Naive B cell (primary cell): ENCODE results near the gene BSPRY. TPM values are rescaled to one million over a fixed set of nuclear protein-coding genes. Genes with fewer than 3 reads are reported as not detected.
"Not testable (repeated sequence)": the region's sequence is repeated elsewhere in the genome, so short reads cannot be mapped to it uniquely, and the experiment has no call there.

Experiments
- ATAC-seq, 2 donors: fragments of 150-1000 bp; cut with Tn5 transposase; 2 replicates each; pipeline ENCODE4 v1.10.0; 2021; ENCODE audit warnings: low read depth in 2 of 2, mild to moderate bottlenecking in 2 of 2, moderate library complexity in 2 of 2
- DNase-seq: peaks from one replicate; pipeline ENCODE4 v3.0.0; 2022
- H3K27ac Mint-ChIP-seq, 6 donors: one replicate each; pipeline ENCODE4 v1.8.0; 2020 to 2022; ENCODE audit warnings: mild to moderate bottlenecking in 6 of 6, mixed read lengths in 6 of 6, moderate library complexity in 5 of 6, inconsistent platforms in 2 of 6
- H3K27me3 Mint-ChIP-seq, 3 donors: one replicate each; pipeline ENCODE4 v1.8.0; 2021 to 2022; ENCODE audit warnings: mixed read lengths in 3 of 3, mild to moderate bottlenecking in 1 of 3
- H3K36me3 Mint-ChIP-seq, 2 donors: one replicate each; pipeline ENCODE4 v1.8.0; 2020 to 2022; ENCODE audit warnings: mixed read lengths in 2 of 2, inconsistent platforms in 1 of 2, mild to moderate bottlenecking in 1 of 2
- H3K4me1 Mint-ChIP-seq, 3 donors: one replicate each; pipeline ENCODE4 v1.8.0; 2020 to 2022; ENCODE audit warnings: mixed read lengths in 3 of 3, inconsistent platforms in 1 of 3, mild to moderate bottlenecking in 1 of 3, moderate library complexity in 1 of 3
- H3K4me3 Mint-ChIP-seq, 8 donors: one replicate each; pipeline ENCODE4 v1.8.0; 2020 to 2022; ENCODE audit warnings: mild to moderate bottlenecking in 8 of 8, mixed read lengths in 8 of 8, moderate library complexity in 8 of 8, inconsistent platforms in 2 of 8
- H3K9me3 Mint-ChIP-seq, 7 donors: one replicate each; pipeline ENCODE4 v1.8.0; 2020 to 2022; ENCODE audit warnings: mixed read lengths in 7 of 7, mild to moderate bottlenecking in 5 of 7, inconsistent platforms in 2 of 7, moderate library complexity in 1 of 7
- polyA plus RNA-seq, 6 donors: library from polyadenylated mRNA; unstranded; fragments of 300-500 nt; fragmentation: Illumina TruSeq; gene quantifications; one replicate each; pipeline ENCODE4 v1.2.3, GENCODE V29; 2021; ENCODE audit warnings: low read depth in 6 of 6

The BSPRY gene
- polyA plus RNA-seq, 6 donors from 2014 or later: 0.16 to 1.9 (median 1.2) TPM

DNA sequence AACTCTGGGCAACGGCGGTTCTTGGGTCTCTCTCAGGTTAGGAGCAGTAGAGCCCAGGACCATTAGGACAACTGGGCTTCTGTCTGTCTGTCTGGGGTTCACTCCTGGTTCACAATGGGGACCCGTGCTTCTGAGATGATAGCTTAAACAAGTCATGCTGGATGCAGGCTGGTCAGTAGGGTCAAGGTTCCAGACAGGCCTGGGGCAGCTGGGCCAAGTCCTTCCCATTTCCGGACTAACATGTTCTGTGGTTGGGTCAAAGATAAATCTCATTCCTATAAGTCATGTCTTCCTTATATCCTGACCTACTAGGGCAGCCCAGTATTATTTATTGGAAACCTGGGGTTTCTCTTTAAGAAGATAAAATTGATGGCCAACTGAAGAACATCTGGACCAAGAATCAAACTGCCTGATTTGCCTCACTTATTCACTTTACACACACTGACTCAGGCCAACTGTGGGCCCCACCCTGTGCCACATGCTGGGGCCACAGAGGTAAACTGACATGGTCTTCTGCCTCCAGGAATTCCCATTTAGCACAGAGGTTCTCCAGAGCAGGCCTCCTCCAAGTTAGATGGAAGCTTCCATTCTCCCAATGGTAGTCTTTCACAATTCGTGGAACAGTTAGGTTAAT is 19.1 kb downstream of the BSPRY start:
- Mint-ChIP-seq H3K27ac (no peak overlapping the region), H3K9me3 (no peaks in the 10 kb centered on the region), H3K4me3 (no peak overlapping the region), H3K36me3 (no peaks in the 10 kb centered on the region), H3K27me3 (no peaks in the 10 kb centered on the region), H3K4me1 (peaks cover 0 to 6% (median 1%) of the 10 kb centered on the region in 3 donors)
- no peak for DNase-seq
- ATAC-seq: no peak

DNA sequence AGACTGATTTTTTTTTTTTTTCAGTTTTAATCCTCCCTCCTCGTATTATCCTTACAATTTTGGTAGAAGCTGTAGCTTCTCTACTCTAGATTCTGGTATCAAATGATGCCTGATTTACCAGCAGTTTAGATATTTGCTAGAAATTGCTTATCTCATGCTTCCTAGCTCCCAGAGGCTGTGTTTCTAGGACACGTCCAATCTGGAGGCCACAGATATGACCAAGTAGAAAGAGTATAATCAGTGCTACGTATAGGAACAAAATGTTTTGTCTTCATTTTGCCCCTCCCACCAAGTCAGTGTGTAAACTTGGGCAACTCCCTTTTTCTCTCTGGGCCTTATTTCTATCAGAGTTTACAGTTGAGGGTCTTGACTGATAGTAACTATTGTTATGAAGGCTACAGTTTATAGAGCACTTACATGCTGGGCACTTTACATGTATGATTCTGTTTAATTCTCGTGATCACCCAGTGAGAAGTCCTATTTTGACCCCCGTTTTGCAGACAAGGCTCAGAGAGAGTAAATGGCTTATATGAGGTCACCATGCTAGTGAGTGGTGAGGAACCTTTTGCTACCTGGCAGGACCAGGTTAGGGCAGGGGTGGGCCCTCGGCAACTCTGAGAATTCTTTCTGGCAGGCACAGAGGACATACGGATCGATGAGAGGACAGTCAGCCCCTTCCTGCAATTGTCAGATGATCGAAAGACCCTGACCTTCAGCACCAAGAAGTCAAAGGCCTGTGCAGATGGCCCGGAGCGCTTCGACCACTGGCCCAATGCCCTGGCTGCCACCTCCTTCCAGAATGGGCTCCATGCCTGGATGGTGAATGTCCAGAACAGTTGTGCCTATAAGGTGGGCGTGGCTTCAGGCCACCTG is 19.9 kb downstream of the BSPRY start:
- no peaks in the 10 kb centered on the region for H3K27me3 Mint-ChIP-seq
- H3K27ac Mint-ChIP-seq: no peak overlapping the region
- no peak overlapping the region for H3K4me3 Mint-ChIP-seq
- DNase-seq (no peak), ATAC-seq (no peak)
- no peaks in the 10 kb centered on the region for H3K36me3 Mint-ChIP-seq
- no peaks in the 10 kb centered on the region for H3K9me3 Mint-ChIP-seq
- peaks cover 0 to 6% (median 1%) of the 10 kb centered on the region in 3 donors for H3K4me1 Mint-ChIP-seq

DNA sequence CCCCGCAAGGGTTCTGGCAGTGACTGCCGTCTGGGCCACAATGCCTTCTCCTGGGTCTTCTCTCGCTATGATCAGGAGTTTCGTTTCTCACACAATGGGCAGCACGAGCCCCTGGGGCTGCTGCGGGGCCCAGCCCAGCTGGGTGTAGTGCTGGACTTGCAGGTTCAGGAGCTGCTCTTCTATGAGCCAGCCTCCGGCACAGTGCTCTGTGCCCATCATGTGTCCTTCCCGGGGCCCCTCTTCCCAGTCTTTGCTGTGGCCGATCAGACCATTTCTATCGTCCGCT is 20.5 kb downstream of the BSPRY start:
- Mint-ChIP-seq H3K9me3 (no peaks in the 10 kb centered on the region), H3K27me3 (no peaks in the 10 kb centered on the region), H3K27ac (no peak overlapping the region), H3K4me1 (peaks cover under 1 to 7% (median 5%) of the 10 kb centered on the region in 3 donors), H3K36me3 (no peaks in the 10 kb centered on the region), H3K4me3 (no peak overlapping the region)
- no peak for ATAC-seq
- DNase-seq: no peak

DNA sequence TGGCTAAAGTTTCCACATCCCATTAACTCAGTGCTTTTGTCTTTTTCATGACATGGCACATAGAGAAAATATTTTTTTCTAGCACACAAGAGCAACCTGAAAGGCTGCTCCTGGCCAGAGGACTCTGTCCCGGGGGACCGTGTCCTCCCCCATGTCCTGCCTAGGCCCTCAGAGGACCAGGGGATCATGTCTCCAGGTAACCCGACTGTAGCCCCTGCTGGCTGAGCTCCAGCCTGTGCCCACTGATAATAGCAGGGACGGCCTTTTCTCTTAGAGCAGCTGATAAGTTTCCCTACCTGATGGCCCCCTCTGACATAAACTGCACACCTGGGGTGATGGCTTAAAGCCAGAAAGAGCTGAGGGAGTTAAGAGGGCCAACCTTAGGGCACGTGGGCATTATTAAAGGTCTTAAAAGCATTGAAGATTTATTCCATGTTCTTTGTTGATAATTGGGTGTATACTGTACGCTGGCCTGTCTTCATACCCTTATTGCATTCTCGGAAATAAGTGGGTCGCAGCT is 21.5 kb downstream of the BSPRY start:
- Mint-ChIP-seq H3K4me1 (peaks cover 9 to 18% (median 16%) of the 10 kb centered on the region in 3 donors), H3K27me3 (no peaks in the 10 kb centered on the region), H3K36me3 (no peaks in the 10 kb centered on the region), H3K9me3 (no peaks in the 10 kb centered on the region), H3K27ac (no peak overlapping the region), H3K4me3 (no peak overlapping the region)
- DNase-seq (no peak), ATAC-seq (no peak)

DNA sequence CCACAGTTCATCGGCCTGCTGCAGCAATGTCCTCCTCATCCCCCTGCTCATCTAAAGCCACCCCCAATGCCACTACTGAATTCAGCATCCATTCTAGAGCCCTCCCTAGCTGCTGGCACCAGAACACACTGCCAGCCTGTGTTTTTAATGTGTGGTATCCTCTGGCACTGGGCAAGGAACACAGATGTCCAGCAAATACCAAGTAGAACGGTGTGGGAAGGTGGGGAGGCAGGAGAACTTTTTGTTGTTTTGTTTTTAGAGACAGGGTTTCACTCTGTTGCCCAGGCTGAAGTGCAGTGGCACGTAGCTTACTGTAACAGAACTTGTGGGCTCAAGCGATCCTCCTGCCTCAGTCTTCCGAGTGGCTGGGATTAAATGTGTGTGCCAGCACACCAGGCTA is 22.7 kb downstream of the BSPRY start:
- Mint-ChIP-seq H3K27me3 (no peaks in the 10 kb centered on the region), H3K4me3 (peak overlapping the region in 2 of 8 donors; percentile 16 to 18), H3K4me1 (peaks cover 12 to 22% (median 18%) of the 10 kb centered on the region in 3 donors), H3K27ac (peak overlapping the region in 1 of 6 donors; percentile 40), H3K36me3 (no peaks in the 10 kb centered on the region), H3K9me3 (no peaks in the 10 kb centered on the region)
- ATAC-seq: no peak
- DNase-seq: no peak

DNA sequence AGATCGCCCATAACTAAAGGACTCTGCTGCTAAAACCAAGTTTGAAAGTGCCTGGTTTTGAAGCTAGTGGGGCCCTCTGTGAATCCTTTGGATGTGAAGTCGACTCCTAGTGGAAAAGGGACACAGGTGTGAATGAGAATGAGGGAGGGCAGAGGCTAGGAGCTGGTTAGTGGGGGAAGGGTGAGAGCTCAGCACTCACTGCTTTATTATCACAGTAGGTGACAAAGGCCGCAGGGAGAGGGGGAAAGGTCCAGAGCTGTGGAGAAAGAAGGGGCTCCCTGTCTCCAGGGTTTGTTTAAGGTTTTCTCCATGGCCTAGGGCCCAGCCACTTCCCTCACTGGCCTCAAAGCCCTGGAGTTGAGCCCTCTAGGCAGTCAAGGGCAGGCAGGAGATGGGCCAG is 23.9 kb downstream of the BSPRY start:
- ATAC-seq (no peak), DNase-seq (no peak)
- no peaks in the 10 kb centered on the region for H3K36me3 Mint-ChIP-seq
- no peaks in the 10 kb centered on the region for H3K9me3 Mint-ChIP-seq
- H3K4me1 Mint-ChIP-seq: peaks cover 13 to 23% (median 22%) of the 10 kb centered on the region in 3 donors
- no peak overlapping the region for H3K4me3 Mint-ChIP-seq
- no peaks in the 10 kb centered on the region for H3K27me3 Mint-ChIP-seq
- peak overlapping the region in 2 of 6 donors; percentile 38 to 44 for H3K27ac Mint-ChIP-seq

DNA sequence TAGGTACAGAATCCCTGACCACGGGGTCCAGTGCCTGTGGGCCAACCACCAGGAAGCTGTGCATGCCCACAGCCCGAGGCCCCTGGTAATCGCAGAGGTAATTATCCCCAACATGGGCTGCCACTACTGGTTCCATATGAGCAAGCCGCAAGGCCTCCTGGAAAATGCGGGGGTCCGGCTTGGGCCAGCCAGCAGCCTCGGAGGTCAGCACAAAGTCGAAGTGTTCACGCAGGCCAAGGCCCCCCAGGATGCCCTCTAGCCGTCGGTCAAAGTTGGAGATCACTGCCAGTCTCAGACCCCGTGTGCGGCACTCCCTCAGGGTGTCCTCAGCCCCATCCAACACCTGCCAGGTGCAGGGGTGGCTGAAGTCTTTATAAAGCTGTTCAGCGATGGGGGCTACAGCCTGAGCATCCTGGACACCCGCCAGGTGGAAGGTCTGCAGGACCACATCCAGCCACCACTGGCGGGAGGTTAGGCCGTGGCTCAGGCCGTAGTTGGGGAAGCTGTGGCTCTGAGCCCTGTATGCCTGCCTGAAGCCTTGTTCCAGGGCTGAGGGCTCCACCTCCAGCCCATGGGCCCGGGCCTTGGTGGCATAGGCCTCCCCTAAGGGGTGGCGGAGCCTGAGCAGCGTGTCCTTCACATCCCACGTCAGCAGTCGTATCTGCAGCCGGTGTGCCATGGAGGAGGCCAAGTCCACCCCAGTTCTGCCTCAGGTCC is 24.5 kb downstream of the BSPRY start:
- no peak for DNase-seq
- no peak for ATAC-seq
- Mint-ChIP-seq H3K27me3 (no peaks in the 10 kb centered on the region), H3K27ac (peak overlapping the region in 1 of 6 donors; percentile 38), H3K9me3 (no peaks in the 10 kb centered on the region), H3K4me3 (peak overlapping the region in 2 of 8 donors; percentile 47 to 88), H3K4me1 (peaks cover 13 to 23% (median 22%) of the 10 kb centered on the region in 3 donors), H3K36me3 (no peaks in the 10 kb centered on the region)

DNA sequence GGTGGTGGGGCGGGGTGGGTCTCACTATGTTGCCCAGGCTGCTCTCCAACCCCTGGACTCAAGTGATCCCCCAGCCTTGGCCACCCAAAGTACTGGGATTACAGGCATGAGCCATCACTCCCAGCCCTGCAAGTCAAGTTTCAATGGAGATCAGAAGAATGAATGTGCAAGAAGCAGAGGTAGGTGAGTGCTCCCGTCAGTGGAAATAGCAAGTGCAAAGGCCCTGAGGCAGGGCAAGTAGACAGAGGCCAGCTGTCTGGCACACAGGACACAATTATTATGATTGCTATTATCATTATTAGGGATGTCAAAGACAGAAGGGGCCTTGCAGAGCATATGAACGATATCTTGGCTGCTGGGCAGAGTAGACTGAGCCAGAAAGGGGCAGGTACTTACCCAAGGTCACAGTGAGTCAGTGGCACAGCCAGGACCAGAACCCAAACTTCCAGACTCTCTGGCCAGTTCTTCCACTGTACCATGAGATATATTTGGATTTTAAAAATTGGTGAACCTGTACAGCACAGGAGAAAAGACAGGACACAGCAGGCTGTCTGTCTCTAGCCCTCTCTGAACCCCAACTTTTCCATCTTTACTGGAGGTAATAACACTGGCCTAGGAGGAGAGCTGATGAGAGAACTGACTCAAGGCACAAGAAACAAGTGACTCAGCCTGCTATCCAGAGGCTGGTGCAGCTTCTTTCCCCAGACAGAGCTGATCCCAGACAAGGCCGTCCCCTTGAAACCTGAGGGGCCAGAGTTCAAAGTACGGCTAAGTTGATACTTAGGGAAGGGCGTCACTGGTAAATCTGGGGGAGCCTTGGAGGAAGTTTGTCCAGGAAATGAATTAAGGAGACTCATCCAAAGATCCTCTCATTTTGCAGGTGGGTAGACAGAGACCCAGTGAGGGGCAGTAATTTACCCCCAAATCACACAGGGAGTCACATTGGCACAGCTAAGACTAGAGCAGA is 26.0 kb downstream of the BSPRY start:
- Mint-ChIP-seq H3K27ac (peak overlapping the region in 4 of 6 donors; percentile 60 to 93 (median 79)), H3K9me3 (no peaks in the 10 kb centered on the region), H3K4me1 (peaks cover 13 to 23% (median 22%) of the 10 kb centered on the region in 3 donors), H3K36me3 (no peaks in the 10 kb centered on the region), H3K4me3 (peak overlapping the region; percentile 81 to 92 (median 85)), H3K27me3 (no peaks in the 10 kb centered on the region)
- no peak for DNase-seq
- ATAC-seq: no peak

DNA sequence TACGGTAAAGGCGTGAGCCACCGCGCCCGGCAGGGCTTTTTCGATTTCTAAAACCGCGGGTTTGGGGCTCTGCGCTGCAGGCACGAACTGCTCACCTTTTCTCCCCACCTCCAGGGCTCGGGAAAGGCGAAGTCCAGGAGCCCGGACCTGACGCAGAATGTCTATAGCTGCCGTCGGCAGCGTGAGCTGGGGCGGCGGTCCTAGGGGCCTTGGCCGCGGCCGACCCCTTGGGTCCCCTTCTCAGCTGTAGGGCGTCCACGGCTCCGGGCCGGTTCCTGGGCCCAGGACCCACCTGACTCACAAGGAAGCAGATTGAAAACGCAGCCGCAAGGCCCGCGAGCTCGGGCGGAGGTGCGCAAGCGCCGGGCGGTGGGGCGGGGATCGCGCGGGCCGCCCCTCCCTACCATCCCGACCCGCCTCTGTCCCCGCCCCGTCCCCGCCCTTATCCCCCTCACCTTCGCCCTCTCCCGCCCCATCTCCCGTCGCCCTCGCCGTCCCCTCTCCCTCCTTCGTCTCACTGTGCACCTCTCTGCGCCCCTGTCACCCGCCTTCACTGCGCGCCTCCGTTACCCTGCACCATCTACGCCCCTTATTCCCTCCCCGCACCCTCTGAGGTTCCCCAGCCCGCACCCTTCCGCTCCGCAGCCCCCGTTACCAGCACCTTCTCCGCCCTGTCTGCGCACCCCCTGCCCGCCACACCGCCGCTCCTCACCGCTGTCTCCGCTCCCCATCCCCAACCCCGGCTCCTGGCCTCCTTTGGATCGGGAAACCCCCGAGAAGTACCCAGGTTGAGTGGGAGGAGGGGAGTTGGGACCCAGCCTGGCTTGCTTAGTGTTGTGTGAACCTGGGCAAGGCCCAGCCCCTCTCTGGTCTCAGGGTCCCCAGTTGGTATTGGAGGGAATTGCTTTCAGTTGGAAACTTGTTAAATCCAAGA is 27.6 kb downstream of the BSPRY start, which contains the start of gene HDHD3:
HDHD3 (minus strand) TSS at position 353 of the 934 bp plus-strand sequence. CDS start 2,632 bp downstream, outside the sequence.
- H3K27ac Mint-ChIP-seq: peak within 1 kb of the TSS; percentile 44 to 93 (median 82)

DNA sequence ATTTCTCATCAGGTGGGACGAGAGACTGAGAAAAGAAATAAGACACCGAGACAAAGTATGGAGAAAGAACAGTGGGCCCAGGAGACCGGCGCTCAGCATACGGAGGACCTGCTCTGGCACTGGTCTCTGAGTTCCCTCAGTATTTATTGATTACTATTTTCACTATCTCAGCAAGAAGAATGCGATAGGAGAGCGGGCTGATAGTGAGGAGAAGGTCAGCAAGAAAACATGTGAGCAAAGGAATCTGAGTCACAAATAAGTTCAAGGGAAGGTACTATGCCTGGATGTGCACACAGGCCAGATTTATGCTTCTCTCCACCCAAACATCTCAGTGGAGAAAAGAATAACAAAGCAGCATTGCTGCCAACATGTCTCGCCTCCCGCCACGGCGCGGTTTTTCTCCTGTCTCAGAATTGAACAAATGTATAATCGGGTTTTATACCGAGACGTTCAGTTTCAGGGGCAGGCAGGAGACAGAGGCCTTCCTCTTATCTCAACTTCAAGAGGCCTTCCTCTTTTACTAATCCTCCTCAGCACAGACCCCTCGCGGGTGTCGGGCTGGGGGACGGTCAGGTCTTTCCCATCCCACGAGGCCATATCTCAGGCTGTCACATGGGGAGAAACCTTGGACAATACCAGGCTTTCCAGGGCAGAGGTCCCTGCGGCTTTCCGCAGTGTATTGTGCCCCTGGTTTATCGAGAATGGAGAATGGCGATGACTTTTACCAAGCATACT is 29.9 kb downstream of the BSPRY start:
- Mint-ChIP-seq H3K4me3 (peak overlapping the region in 3 of 8 donors; percentile 53 to 58 (median 54)), H3K27ac (peak overlapping the region in 3 of 6 donors; percentile 16 to 90 (median 39)), H3K4me1 (peaks cover 13 to 32% (median 16%) of the 10 kb centered on the region in 3 donors)
- not testable (repeated sequence) for ATAC-seq, DNase-seq, H3K36me3 Mint-ChIP-seq, H3K27me3 Mint-ChIP-seq, H3K9me3 Mint-ChIP-seq

More for the DNA sequence above, 27.6 kb downstream of the BSPRY start, which contains the start of gene HDHD3:
- ATAC-seq (peak; percentile 91 to 92), DNase-seq (peak; percentile 81)
- H3K27me3 Mint-ChIP-seq: no peaks in the 10 kb centered on the region
- H3K4me3 Mint-ChIP-seq: peak within 1 kb of the TSS; percentile 87 to 95 (median 90)
- H3K9me3 Mint-ChIP-seq: no peaks in the 10 kb centered on the region
- no peaks in the 10 kb centered on the region for H3K36me3 Mint-ChIP-seq
- peaks cover 13 to 34% (median 22%) of the 10 kb centered on the region in 3 donors for H3K4me1 Mint-ChIP-seq

DNA sequence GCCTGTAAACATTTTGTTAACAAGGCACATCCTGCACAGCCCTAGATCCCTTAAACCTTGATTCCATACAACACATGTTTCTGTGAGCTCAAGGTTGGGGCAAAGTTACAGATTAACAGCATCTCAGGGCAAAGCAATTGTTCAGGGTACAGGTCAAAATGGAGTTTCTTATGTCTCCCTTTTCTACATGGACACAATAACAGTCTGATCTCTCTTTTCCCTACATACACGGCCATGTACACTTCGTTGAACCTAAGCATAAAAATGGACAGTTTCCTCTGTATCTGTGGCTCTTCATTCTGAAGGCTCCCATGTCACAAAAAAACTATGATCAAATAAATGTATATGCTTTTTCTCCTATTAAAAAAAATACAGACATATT is 30.5 kb downstream of the BSPRY start:
- not testable (repeated sequence) for H3K36me3 Mint-ChIP-seq, H3K9me3 Mint-ChIP-seq, DNase-seq, ATAC-seq, H3K27me3 Mint-ChIP-seq
- peak overlapping the region in 1 of 6 donors; percentile 79 for H3K27ac Mint-ChIP-seq
- H3K4me1 Mint-ChIP-seq: peaks cover 13 to 28% (median 15%) of the 10 kb centered on the region in 3 donors
- peak overlapping the region in 1 of 8 donors; percentile 58 for H3K4me3 Mint-ChIP-seq
